HG03558 (cell line): ENCODE measurements around the gene ADCYAP1.
"Not testable (repeated sequence)": the region's sequence is repeated elsewhere in the genome, so short reads cannot be mapped to it uniquely, and the experiment has no call there.

Experiments used
- ATAC-seq: cut with Tn5 transposase; IDR thresholded peaks from one replicate; pipeline ENCODE4 v1.9.1; 2021; ENCODE audit warnings: moderate number of reproducible peaks; ENCODE audit not compliant: unreplicated experiment; ENCODE audit errors: extremely low read depth

ADCYAP1 gene

GRCh38 chr18:904218-905090 is at the start of gene ADCYAP1:
TSS of gene ADCYAP1 (plus strand) at chr18:904871. CDS start at chr18:905387, 516 bp downstream.
- no peak for ATAC-seq

- no peak for ATAC-seq
These were observed 46.7 kb upstream of the ADCYAP1 start for GRCh38 chr18:857986-858385.

- peak; percentile 83 for ATAC-seq
These were observed 39.8 kb upstream of the ADCYAP1 start for GRCh38 chr18:864872-865273.

GRCh38 chr18:867257-867656 is 37.4 kb upstream of the ADCYAP1 start:
- no peak for ATAC-seq

GRCh38 chr18:873426-873825 is 31.2 kb upstream of the ADCYAP1 start:
- not testable (repeated sequence) for ATAC-seq

- ATAC-seq, result no peak
These were observed 28.8 kb upstream of the ADCYAP1 start for GRCh38 chr18:875912-876311.

GRCh38 chr18:877238-877637 is 27.4 kb upstream of the ADCYAP1 start:
- no peak for ATAC-seq

GRCh38 chr18:886076-886475 is 18.6 kb upstream of the ADCYAP1 start:
- ATAC-seq, result no peak

- no peak for ATAC-seq
These were observed 17.0 kb upstream of the ADCYAP1 start for GRCh38 chr18:887716-888115.

- ATAC-seq, result no peak
These were observed 12.4 kb upstream of the ADCYAP1 start for GRCh38 chr18:892316-892715.

GRCh38 chr18:896315-896714 is 8.4 kb upstream of the ADCYAP1 start:
- ATAC-seq, result no peak

GRCh38 chr18:901761-902160 is 2.9 kb upstream of the ADCYAP1 start:
- ATAC-seq, result no peak

GRCh38 chr18:902229-902628 is 2.4 kb upstream of the ADCYAP1 start:
- no peak for ATAC-seq

- no peak for ATAC-seq
These were observed 970 bp upstream of the ADCYAP1 start for GRCh38 chr18:903701-904100.

- ATAC-seq, result no peak
These were observed 756 bp downstream of the ADCYAP1 start for GRCh38 chr18:905307-905947.

- ATAC-seq, result no peak
These were observed 1.3 kb downstream of the ADCYAP1 start for GRCh38 chr18:905948-906415.

- ATAC-seq, result no peak
These were observed 1.9 kb downstream of the ADCYAP1 start for GRCh38 chr18:906416-907114.

GRCh38 chr18:907115-907884 is 2.6 kb downstream of the ADCYAP1 start:
- ATAC-seq, result no peak

- ATAC-seq, result no peak
These were observed 3.5 kb downstream of the ADCYAP1 start for GRCh38 chr18:907885-908757.
